HG03025 (cell line): ENCODE results near the gene ADIPOR1.

Experiments used
- ATAC-seq: cut with Tn5 transposase; IDR thresholded peaks from one replicate; pipeline ENCODE4 v1.9.1; 2021; ENCODE audit warnings: mild to moderate bottlenecking, moderate library complexity; ENCODE audit not compliant: unreplicated experiment, low FRiP score

ADIPOR1 gene

DNA sequence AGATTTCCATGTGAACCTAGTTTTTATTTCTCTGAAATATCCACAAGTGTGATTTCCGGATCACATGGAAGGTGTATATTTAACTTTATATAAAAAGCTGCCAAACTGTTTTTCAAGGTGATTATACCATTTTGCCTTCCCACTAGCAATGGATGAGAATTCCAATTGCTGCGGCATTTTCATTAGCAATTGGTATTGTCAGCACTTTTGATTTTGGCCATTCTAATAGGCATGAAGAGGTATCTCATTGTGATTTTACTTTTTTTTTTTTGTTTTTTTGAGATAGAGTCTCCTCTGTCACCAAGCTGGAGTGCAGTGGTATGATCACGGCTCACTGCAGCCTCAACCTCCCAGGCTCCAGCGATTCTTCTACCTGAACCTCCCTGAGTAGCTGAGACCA, 13.9 kb upstream of the ADIPOR1 start:
- ATAC-seq: no peak

- peak; percentile 40 for ATAC-seq
Observed at GRCh38 chr1:202968895-202969295, 10.8 kb upstream of the ADIPOR1 start.

- ATAC-seq: no peak
Observed at GRCh38 chr1:202968351-202968750, 10.2 kb upstream of the ADIPOR1 start.

GRCh38 chr1:202967684-202968281, 9.7 kb upstream of the ADIPOR1 start:
- peak; percentile 15 for ATAC-seq

DNA sequence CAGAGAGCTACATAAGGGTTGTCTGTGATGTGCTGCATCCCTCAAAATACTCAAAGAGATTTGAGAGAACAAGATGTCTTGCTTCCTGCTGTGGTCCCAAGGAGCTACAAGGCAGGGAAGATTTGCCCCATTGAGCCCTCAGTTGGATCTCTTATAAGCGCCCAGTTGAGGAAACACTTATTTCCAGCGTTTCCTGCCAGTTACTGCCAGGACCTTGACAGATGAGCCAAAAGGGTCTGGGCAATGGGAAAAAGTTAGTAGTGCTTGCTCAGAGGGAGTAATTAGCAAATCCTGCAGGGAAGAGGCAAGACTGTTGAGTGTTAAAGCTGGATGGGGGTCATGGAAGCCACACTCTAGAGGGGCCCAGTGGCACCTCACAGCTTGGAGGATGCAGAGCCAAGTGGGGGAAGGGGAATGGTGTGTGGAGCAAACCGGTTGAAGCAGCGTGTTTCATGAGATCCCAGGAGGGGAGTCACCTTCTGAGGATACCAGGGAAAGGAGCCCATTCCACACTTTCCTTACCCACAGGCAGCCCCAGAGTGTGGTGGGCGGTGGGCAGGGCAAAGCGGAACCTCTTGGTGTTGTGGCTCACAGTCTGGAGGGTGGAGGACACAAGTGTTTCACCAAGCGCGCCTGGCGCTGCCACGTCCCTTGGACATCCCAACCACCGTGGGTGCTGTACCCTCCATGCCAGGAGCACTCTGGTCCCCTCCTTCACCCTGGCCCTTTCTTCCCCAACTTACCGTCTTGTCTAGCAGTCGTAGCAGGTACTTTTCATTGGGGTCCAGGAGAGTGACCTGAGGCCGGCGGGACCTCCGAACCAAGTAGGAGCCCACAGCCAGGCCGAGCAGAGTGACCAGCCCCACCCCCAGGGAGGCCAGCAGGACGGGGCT, 8.1 kb upstream of the ADIPOR1 start:
- ATAC-seq: no peak

- no peak for ATAC-seq
Observed at GRCh38 chr1:202965422-202965821, 7.3 kb upstream of the ADIPOR1 start.

GRCh38 chr1:202964791-202965410, 6.8 kb upstream of the ADIPOR1 start:
- ATAC-seq: no peak

- ATAC-seq: no peak
Observed at GRCh38 chr1:202961220-202961880, 3.2 kb upstream of the ADIPOR1 start.

DNA sequence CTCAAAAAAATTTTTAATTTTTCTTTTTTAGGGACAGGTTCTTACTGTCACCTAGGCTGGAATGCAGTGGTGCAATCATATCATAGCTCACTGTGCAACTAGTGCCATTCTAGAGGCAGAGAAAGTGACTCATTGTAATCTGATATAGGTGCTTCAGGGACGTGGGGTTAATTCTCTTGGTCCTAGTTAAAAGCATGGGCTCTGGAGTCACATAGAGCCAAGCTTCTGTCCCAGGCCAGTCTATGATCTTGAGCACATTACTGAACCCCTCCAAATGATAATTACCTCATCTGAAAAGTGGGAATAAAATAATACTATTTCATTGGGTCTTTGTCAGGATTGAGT, 1.1 kb upstream of the ADIPOR1 start:
- ATAC-seq: no peak

DNA sequence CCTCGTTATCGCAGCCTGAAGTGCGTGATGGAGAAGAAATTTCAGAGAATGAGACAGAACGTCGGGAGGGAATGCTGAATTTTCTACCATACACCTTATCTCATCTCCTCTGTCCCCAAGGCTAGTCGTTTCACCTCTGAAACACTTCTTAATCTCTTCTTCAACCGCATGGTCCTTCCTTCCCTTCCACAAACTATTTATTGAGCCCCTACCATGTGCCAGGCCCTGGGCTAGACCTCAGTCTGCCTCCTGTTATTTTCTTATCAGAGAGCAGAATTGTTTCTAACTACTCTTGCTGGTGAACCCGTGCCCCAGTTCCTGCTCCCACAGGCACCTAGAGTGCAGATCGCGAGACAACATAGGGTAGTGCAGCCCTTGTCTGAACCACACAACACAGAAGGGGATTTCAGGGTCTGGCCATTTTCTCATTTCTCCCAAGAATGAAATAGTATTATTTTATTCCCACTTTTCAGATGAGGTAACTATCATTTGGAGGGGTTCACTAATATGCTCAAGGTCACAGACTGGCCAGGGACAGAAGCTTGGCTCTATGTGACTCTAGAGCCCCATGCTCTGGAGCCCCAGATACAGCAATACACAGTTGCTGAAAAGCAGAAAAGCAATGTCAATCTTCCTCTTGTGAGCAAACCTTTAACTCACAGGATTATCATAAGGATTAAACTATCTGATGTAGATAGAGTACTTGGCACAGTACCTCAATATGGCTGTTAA, 598 bp upstream of the ADIPOR1 start:
- peak; percentile 19 for ATAC-seq

DNA sequence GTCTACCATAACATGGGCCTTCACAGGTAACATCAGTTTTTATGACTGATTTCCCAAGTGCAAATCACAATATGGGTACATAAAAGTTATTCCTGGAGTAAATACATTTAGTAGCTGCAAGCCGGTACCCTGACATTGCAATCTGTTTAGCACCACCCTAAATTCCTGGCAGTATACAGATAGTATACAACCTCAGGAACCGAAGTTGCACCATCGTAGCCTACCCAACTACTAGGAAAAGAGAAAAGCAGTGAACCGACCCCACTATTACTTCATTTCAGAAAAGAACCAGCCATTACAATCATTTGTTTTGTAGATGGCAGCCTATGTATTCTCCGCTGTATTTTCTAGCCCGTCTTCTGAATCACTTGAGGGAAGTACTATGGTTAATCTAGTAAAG, 1.1 kb downstream of the ADIPOR1 start:
- no peak for ATAC-seq

DNA sequence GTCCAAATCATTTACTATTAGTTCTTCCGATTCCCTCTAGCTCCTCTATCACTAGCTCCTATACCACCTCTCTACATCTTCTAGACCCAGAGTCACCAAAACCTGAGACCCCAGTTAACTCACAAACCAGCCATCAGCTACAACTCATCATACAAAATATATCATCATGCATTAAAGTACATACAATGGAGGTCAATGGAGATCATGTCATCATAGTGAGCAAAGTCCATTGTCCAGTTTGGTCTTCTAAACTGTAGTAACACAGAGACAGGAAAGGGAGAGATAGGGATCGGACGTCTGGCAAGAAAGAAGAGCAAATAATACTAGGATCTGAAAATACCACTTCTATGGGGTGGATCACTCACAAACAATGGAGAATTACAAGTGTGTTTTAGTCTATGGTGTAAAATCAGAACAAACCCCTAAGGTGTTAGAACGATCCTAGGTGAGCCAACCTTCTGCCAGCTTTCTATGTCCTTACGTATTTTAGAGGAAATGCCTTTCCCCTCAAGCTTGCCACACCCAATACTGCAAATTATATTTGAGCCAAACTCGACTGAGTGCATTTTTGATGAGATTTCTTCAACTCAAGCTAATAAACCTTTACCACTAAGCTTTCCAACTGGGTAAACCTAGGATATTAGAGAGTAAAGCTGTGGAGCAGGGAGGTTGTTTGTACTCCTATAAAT, 3.9 kb downstream of the ADIPOR1 start:
- no peak for ATAC-seq

DNA sequence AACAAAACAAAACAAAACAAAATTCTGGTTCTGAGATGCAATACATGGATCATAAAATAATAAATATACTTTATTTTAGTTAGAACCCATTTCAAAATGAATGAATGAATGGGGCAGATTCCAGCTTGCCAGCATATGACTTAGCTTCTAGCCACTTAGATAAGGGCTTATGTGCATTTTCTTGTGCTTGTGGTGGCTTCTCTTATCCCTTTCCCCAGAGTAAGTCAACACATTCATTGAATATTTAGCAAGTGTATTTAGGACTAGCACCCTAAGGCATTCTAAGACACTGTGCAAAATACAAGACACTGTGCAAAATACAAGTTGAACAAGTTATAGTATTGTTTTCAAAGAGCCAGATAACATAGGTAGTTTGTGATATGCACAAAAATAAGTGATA, 4.7 kb downstream of the ADIPOR1 start:
- ATAC-seq: no peak

GRCh38 chr1:202952818-202953217, 5.3 kb downstream of the ADIPOR1 start:
- no peak for ATAC-seq

DNA sequence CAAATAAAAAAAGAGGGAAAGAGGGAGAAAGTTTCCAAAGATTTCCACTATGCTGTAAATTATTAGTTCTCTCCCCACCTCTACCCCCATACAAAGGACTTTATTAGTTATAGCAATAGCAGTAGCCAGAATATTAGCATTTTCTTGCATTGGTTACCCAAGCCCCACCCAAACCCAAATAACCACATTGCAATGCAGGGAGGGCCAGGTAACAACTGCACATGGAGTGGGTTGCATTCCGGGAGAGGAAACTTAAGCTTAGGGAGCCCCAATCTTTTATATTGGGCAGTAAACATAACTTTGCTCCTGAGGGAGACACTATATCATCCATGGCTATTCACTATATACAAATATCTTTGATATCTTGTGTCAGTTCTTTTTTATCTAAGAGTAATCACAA, 6.0 kb downstream of the ADIPOR1 start:
- no peak for ATAC-seq

- ATAC-seq: no peak
Observed at GRCh38 chr1:202951437-202951836, 6.7 kb downstream of the ADIPOR1 start.

DNA sequence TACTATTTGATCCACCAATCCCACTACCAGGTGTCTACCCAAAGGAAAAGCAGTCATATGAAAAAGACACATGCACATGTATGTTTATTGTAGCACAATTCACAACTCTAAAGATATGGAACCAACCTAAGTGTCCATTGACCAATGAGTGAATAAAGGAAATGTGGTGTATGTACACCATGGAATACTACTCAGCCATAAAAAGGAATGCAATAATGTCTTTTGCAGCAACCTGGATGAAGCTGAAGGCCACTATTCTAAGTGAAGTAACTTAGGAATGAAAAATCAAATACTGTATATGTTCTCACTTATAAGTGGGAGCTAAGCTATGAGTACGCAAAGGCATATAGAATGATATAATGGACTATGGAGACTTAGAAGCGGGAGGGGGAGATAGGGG, 12.6 kb downstream of the ADIPOR1 start:
- no peak for ATAC-seq

GRCh38 chr1:202944438-202944921, 13.6 kb downstream of the ADIPOR1 start:
- no peak for ATAC-seq

- no peak for ATAC-seq
Observed at GRCh38 chr1:202942426-202942825, 15.7 kb downstream of the ADIPOR1 start.

DNA sequence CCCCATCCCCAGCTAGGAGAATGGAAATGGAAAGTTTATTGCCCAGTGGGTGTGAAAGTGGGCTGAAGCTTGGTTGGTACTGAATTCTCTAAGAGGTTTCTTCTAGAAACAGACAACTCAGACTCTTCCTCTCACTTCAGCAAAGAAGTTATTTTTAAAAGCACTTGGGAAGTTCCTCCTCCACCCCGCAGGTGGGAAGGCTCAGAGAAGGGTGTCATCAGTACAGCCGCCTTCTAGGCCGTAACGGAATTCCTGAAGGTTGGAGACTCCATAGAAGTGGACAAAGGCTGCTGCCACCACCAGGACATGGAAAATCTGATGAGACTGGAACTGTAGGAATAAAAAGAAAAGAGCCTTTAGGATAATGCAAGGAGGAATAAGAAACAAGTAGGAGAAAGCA, 16.7 kb downstream of the ADIPOR1 start:
- ATAC-seq: no peak
